Endothelial cell of umbilical vein (primary cell): Measurements from ENCODE around the gene ECM2. TPM values are rescaled to one million over a fixed set of nuclear protein-coding genes. Genes with fewer than 3 reads are reported as not detected.

Source experiments
- BruUV-seq: library from RNA; stranded (reverse); fragments of 400-500 nt; replicated peaks from 2 replicates; lab custom pipeline; 2021; lab: Mats Ljungman, UMichigan
- CTCF ChIA-PET: fragments of 300-600, 350-600 bp; sonication (Branson Sonifier 250); formaldehyde crosslinking; loops from one replicate; lab custom pipeline; 2021; ENCODE audit warnings: antibody characterized with exemption, inconsistent platforms; lab: Charles Lee
- POLR2A ChIA-PET: fragments of 300-600, 350-600 bp; sonication (Branson Sonifier 250); formaldehyde crosslinking; loops from one replicate; lab custom pipeline; 2021; ENCODE audit warnings: antibody characterized with exemption, inconsistent platforms; lab: Charles Lee
- DNase-seq: peaks from one replicate; pipeline ENCODE4 v3.0.0-alpha.2; 2011; ENCODE audit warnings: low read depth, low spot score
- FAIRE-seq: peaks from 2 replicates; lab custom pipeline; 2011; peaks lifted over from hg19 to GRCh38; lab: Jason Lieb, UNC
- H2AFZ ChIP-seq: 2 replicates; pipeline ENCODE4 v1.6.0; 2012; ENCODE audit warnings: low read depth, low read length, control low read depth, inconsistent platforms
- H3K27ac ChIP-seq: 2 replicates; pipeline ENCODE4 v1.5.1; 2011; ENCODE audit warnings: low read depth, mild to moderate bottlenecking, control low read depth, low read length, moderate library complexity; ENCODE audit not compliant: insufficient read depth
- H3K27me3 ChIP-seq, 2 experiments: 2 replicates each; pipeline versions ENCODE4 v1.6.0 to v1.6.1; 2011; ENCODE audit warnings: low read length in 2 of 2, mixed read lengths in 1 of 2; ENCODE audit not compliant: control insufficient read depth in 2 of 2, insufficient read depth in 2 of 2
- H3K36me3 ChIP-seq, 2 experiments: 2 replicates in 1 of 2; 3 replicates in 1 of 2; pipeline ENCODE4 v1.5.1; 2011; ENCODE audit warnings: low read length in 2 of 2, mild to moderate bottlenecking in 1 of 2, moderate library complexity in 1 of 2; ENCODE audit not compliant: control insufficient read depth in 2 of 2, insufficient read depth in 2 of 2; ENCODE audit errors: extremely low read depth in 1 of 2
- H3K4me1 ChIP-seq: 3 replicates; pipeline ENCODE4 v1.5.1; 2011; ENCODE audit warnings: mild to moderate bottlenecking, low read length; ENCODE audit not compliant: control insufficient read depth, insufficient read depth; ENCODE audit errors: extremely low read depth
- H3K4me2 ChIP-seq: 2 replicates; pipeline ENCODE4 v1.6.1; 2011; ENCODE audit warnings: low read length, control low read depth, mixed read lengths; ENCODE audit not compliant: insufficient read depth
- H3K4me3 ChIP-seq, 3 experiments: fragments of 200-600 bp in 1 of 3; sonication (generic), shearing (Covaris generic) in 1 of 3; replicated peaks in 1 of 3; 2 replicates each; pipeline ENCODE4 v1.5.1; 2011 to 2016; ENCODE audit warnings: control low read depth in 3 of 3, low read length in 3 of 3, mild to moderate bottlenecking in 2 of 3, inconsistent platforms in 1 of 3, low read depth in 1 of 3, moderate library complexity in 1 of 3; ENCODE audit not compliant: insufficient read depth in 1 of 3
- H3K79me2 ChIP-seq: 2 replicates; pipeline ENCODE4 v1.6.0; 2012; ENCODE audit warnings: low read length, inconsistent platforms; ENCODE audit not compliant: control insufficient read depth, insufficient read depth
- H3K9ac ChIP-seq: replicated peaks from 2 replicates; pipeline ENCODE3; 2011; ENCODE audit warnings: low read length, control low read depth; ENCODE audit not compliant: insufficient read depth; ENCODE audit errors: extremely low read depth
- H3K9me1 ChIP-seq: replicated peaks from 3 replicates; pipeline ENCODE4 v1.6.0; 2011; ENCODE audit warnings: mild to moderate bottlenecking, low read length; ENCODE audit not compliant: control insufficient read depth, insufficient read depth; ENCODE audit errors: extremely low read depth
- H3K9me3 ChIP-seq: replicated peaks from 2 replicates; pipeline ENCODE4 v1.5.1; 2012; ENCODE audit warnings: low read length, inconsistent platforms; ENCODE audit not compliant: control insufficient read depth, insufficient read depth
- H4K20me1 ChIP-seq: replicated peaks from 2 replicates; pipeline ENCODE3; 2011; ENCODE audit warnings: mild to moderate bottlenecking, low read length; ENCODE audit not compliant: control insufficient read depth, insufficient read depth; ENCODE audit errors: extremely low read depth
- EZH2 ChIP-seq: IDR thresholded peaks from 2 replicates; pipeline ENCODE4 v1.6.1; 2012; ENCODE audit warnings: borderline replicate concordance, low read depth, mild to moderate bottlenecking, moderate library complexity, low read length, inconsistent platforms; ENCODE audit not compliant: severe bottlenecking
- FOS ChIP-seq: IDR thresholded peaks from 2 replicates; pipeline ENCODE4 v1.6.1; 2011; ENCODE audit warnings: mild to moderate bottlenecking, low read length, moderate library complexity, borderline replicate concordance; ENCODE audit not compliant: insufficient read depth
- MYC ChIP-seq: IDR thresholded peaks from one replicate; pipeline ENCODE4 v1.6.1; 2011; ENCODE audit warnings: mild to moderate bottlenecking, low read depth, low read length
- POLR2A ChIP-seq: IDR thresholded peaks from 2 replicates; pipeline ENCODE4 v1.6.1; 2012; ENCODE audit warnings: low read depth, mild to moderate bottlenecking, control low read depth, low read length
- POLR2AphosphoS5 ChIP-seq: IDR thresholded peaks from 2 replicates; pipeline ENCODE4 v1.6.1; 2012; ENCODE audit warnings: low read depth, mild to moderate bottlenecking, control low read depth, low read length, moderate library complexity; ENCODE audit not compliant: insufficient read depth
- dilution Hi-C: fragments of 300-500 bp; cut with MboI; formaldehyde crosslinking; loops from one replicate; pipeline ENCODE4 v1.15.0; 2019; ENCODE audit warnings: low sequenced_read_pairs; ENCODE audit not compliant: extremely low pct_ligation_motif_present
- intact Hi-C: fragments of 100-400 bp; cut with micrococcal nuclease; formaldehyde crosslinking; loops from one replicate; pipeline ENCODE4 v1.10.0; 2022
- polyA plus RNA-seq, 4 experiments: library from polyadenylated mRNA; depleted of rRNA in 3 of 4; stranded (reverse) in 3 of 4; unstranded in 1 of 4; fragments of >200 nt; gene quantifications; 2 replicates each; pipeline versions ENCODE4 v1.2.1 to v1.2.3, GENCODE V29; 2011 to 2012; ENCODE audit warnings: missing spikeins in 1 of 4
- total RNA-seq: library from RNA; stranded (reverse); gene quantifications from 2 replicates; pipeline ENCODE4 v1.2.3, GENCODE V29; 2021
- TF ChIP-seq, protein P1 (sequence below), 2 donors: IDR thresholded peaks; 1 replicate in 1 of 2; 2 replicates in 1 of 2; pipeline ENCODE4 v1.5.1; 2011; ENCODE audit warnings: low read length in 2 of 2, mild to moderate bottlenecking in 2 of 2, moderate library complexity in 2 of 2, control low read depth in 1 of 2, inconsistent platforms in 1 of 2, low read depth in 1 of 2; ENCODE audit not compliant: insufficient read depth in 1 of 2; ENCODE audit errors: extremely low read depth in 1 of 2

ECM2 gene
- total and polyA plus RNA-seq, 2 donors (not counting 3 experiments of a cell fraction or from before 2014, with no cell fraction given) = 0.03 TPM; not detected in 1

DNA sequence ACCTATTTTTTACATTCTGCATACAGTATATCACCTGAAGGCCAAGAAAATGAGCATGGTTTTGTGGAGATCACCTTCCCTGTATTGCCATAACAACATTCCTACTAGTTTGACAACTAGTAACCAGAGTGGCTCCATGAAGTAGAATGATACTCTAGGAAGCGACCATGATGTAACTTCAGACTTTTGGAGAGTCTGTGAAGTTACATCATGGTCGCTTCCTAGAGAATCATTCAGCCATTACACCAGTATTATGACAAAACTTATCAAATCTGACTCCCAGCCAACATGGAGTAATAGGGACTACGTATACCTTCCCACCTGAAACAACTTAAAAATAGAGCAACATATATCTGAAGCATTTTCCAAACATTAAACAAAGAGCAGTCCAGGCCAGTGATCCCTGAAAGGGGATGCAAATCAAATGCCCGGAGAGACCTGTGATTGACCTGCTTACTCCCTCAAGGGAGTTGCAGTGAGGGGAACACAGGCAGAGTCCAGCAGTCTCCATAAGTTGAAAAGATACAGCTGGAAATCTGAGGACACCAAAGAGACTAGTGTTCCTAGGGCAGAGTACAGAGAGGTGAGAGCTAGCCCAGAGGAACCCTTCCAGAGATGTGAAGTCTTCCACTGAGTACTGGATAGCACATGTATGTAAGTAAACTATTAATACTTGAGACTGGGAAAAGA is 7.8 kb downstream of the ECM2 start:
- ChIA-PET CTCF (interaction anchor here (0.7 to 1.4 kb wide), 3 partner anchors 9 to 17 kb away, joined by 3 to 4 read pairs (median 3); no protein-coding TSS in a partner anchor), POLR2A (no interaction called here)
- Histone ChIP-seq H3K4me3 (no peak overlapping the region), H4K20me1 (no peaks in the 10 kb centered on the region), H3K27ac (no peak overlapping the region), H3K9me3 (no peaks in the 10 kb centered on the region), H3K9me1 (no peaks in the 10 kb centered on the region), H2AFZ (no peak overlapping the region), H3K27me3 (no peaks in the 10 kb centered on the region), H3K36me3 (no peaks in the 10 kb centered on the region), H3K4me2 (no peak overlapping the region), H3K79me2 (no peaks in the 10 kb centered on the region), H3K9ac (no peak overlapping the region), H3K4me1 (no peaks in the 10 kb centered on the region)
- intact Hi-C loops (no loop called here), dilution Hi-C loops (no loop called here)
- no TSS peak for BruUV-seq
- no peak for DNase-seq
- no peak for FAIRE-seq
- TF ChIP-seq FOS (no peak), POLR2A (no peak)
- TF ChIP-seq, protein P1, sequence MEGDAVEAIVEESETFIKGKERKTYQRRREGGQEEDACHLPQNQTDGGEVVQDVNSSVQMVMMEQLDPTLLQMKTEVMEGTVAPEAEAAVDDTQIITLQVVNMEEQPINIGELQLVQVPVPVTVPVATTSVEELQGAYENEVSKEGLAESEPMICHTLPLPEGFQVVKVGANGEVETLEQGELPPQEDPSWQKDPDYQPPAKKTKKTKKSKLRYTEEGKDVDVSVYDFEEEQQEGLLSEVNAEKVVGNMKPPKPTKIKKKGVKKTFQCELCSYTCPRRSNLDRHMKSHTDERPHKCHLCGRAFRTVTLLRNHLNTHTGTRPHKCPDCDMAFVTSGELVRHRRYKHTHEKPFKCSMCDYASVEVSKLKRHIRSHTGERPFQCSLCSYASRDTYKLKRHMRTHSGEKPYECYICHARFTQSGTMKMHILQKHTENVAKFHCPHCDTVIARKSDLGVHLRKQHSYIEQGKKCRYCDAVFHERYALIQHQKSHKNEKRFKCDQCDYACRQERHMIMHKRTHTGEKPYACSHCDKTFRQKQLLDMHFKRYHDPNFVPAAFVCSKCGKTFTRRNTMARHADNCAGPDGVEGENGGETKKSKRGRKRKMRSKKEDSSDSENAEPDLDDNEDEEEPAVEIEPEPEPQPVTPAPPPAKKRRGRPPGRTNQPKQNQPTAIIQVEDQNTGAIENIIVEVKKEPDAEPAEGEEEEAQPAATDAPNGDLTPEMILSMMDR (IDR thresholded peaks at IDR 0.05; ENCODE audit: extremely low read depth in 1 of 2, insufficient read depth in 1 of 2, low read depth in 1 of 2, low read length in 2 of 2) = no peak

DNA sequence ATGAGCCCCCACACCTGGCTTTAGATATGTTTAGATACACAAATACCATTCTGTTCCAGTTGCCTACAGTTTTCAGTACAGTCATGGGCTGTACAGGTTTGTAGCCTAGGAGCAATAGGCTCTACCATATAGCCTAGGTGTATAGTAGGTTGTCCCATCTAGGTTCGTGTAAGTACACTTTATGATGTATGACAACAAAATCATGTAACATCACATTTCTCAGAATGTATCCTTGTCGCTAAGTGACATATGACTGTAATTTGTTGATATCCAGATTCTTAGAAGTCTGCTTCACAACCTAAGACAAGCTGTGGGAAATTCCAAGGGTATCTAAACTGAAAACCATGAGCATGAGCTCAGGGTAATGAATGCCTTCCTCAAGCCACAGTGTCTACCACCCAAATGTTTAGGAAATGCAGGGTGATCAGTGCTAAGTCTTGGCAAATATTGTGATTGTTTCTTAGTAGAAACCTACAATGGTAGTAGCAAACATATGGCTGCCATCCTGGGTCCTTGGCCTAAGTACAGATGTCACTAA is 8.4 kb downstream of the ECM2 start:
- Histone ChIP-seq H3K27me3 (no peaks in the 10 kb centered on the region), H2AFZ (no peak overlapping the region), H3K9ac (no peak overlapping the region), H3K4me1 (no peaks in the 10 kb centered on the region), H3K79me2 (no peaks in the 10 kb centered on the region), H4K20me1 (no peaks in the 10 kb centered on the region), H3K9me3 (no peaks in the 10 kb centered on the region), H3K4me3 (no peak overlapping the region), H3K27ac (no peak overlapping the region), H3K36me3 (no peaks in the 10 kb centered on the region), H3K9me1 (no peaks in the 10 kb centered on the region), H3K4me2 (no peak overlapping the region)
- POLR2A ChIA-PET = no interaction called here
- no peak for DNase-seq
- no peak for FAIRE-seq
- BruUV-seq = no TSS peak
- CTCF ChIA-PET = interaction anchor here (1.3 to 1.4 kb wide), 2 partner anchors 10 to 18 kb away, joined by 3 to 4 read pairs; no protein-coding TSS in a partner anchor
- intact Hi-C loops (no loop called here), dilution Hi-C loops (no loop called here)
- TF ChIP-seq FOS (no peak), MYC (no peak), EZH2 (no peak), POLR2AphosphoS5 (no peak)
- TF ChIP-seq, protein P1 (IDR thresholded peaks at IDR 0.05; ENCODE audit: extremely low read depth in 1 of 2, insufficient read depth in 1 of 2, low read depth in 1 of 2, low read length in 2 of 2) = no peak
